Neuronal stem cell (in vitro differentiated cells): ENCODE measurements around the gene TEAD3.

ENCODE experiments used
- DNase-seq: peaks from one replicate; pipeline ENCODE4 v3.0.0-alpha.2; 2013; ENCODE audit warnings: low spot score
- H2AFZ ChIP-seq: one replicate; pipeline ENCODE4 v1.6.1; 2013; ENCODE audit warnings: mild to moderate bottlenecking, low read length, inconsistent platforms
- H2AK5ac ChIP-seq: 2 replicates; pipeline ENCODE4 v1.6.1; 2013; ENCODE audit warnings: low read depth, mild to moderate bottlenecking, inconsistent platforms, low read length, moderate library complexity, mixed read lengths
- H2BK120ac ChIP-seq: 2 replicates; pipeline ENCODE4 v1.6.1; 2013; ENCODE audit warnings: low read depth, mild to moderate bottlenecking, inconsistent platforms, low read length, moderate library complexity, mixed read lengths
- H2BK12ac ChIP-seq: one replicate; pipeline ENCODE4 v1.6.1; 2013; ENCODE audit warnings: low read length, inconsistent platforms
- H2BK15ac ChIP-seq: 2 replicates; pipeline ENCODE4 v1.6.1; 2013; ENCODE audit warnings: mild to moderate bottlenecking, low read length, inconsistent platforms, mixed read lengths
- H2BK5ac ChIP-seq: one replicate; pipeline ENCODE4 v1.6.1; 2013; ENCODE audit warnings: inconsistent platforms, mild to moderate bottlenecking, low read length, moderate library complexity
- H3K14ac ChIP-seq: one replicate; pipeline ENCODE4 v1.6.1; 2013; ENCODE audit warnings: low read length, inconsistent platforms
- H3K18ac ChIP-seq: 2 replicates; pipeline ENCODE4 v1.6.1; 2013; ENCODE audit warnings: low read length, inconsistent platforms
- H3K23ac ChIP-seq: 2 replicates; pipeline ENCODE4 v1.6.1; 2013; ENCODE audit warnings: low read depth, mild to moderate bottlenecking, mixed read lengths, low read length, inconsistent platforms; ENCODE audit not compliant: poor library complexity
- H3K27ac ChIP-seq: replicated peaks from 3 replicates; pipeline ENCODE4 v1.5.1; 2013; ENCODE audit warnings: low read length, inconsistent platforms
- H3K27me3 ChIP-seq, 3 experiments: 2 replicates each; pipeline ENCODE4 v1.6.1; 2013; ENCODE audit warnings: low read length in 3 of 3, mild to moderate bottlenecking in 2 of 3, inconsistent platforms in 1 of 3, low read depth in 1 of 3, mixed read lengths in 1 of 3, moderate library complexity in 1 of 3; ENCODE audit not compliant: control insufficient read depth in 3 of 3, insufficient read depth in 3 of 3
- H3K36me3 ChIP-seq, 2 donors: replicated peaks in 1 of 2; 2 replicates each; pipeline ENCODE4 v1.6.1; 2013; ENCODE audit warnings: low read length in 2 of 2; ENCODE audit not compliant: control insufficient read depth in 2 of 2, insufficient read depth in 2 of 2
- H3K4ac ChIP-seq: 2 replicates; pipeline ENCODE4 v1.6.1; 2013; ENCODE audit warnings: inconsistent platforms, mild to moderate bottlenecking, low read length, moderate library complexity
- H3K4me1 ChIP-seq, 2 donors: 1 replicate in 1 of 2; 2 replicates in 1 of 2; pipeline ENCODE4 v1.6.1; 2013; ENCODE audit warnings: low read length in 2 of 2, low read depth in 1 of 2; ENCODE audit not compliant: control insufficient read depth in 2 of 2, insufficient read depth in 1 of 2
- H3K4me2 ChIP-seq: one replicate; pipeline ENCODE4 v1.6.1; 2013; ENCODE audit warnings: mild to moderate bottlenecking, low read length, inconsistent platforms; ENCODE audit not compliant: insufficient read depth, poor library complexity, severe bottlenecking
- H3K4me3 ChIP-seq, 2 donors: 2 replicates each; pipeline ENCODE4 v1.5.1; 2013; ENCODE audit warnings: low read length in 2 of 2, mild to moderate bottlenecking in 2 of 2, inconsistent platforms in 1 of 2, moderate library complexity in 1 of 2
- H3K79me1 ChIP-seq: one replicate; pipeline ENCODE4 v1.6.1; 2013; ENCODE audit warnings: low read depth, mild to moderate bottlenecking, inconsistent platforms, low read length, moderate library complexity
- H3K9ac ChIP-seq: one replicate; pipeline ENCODE4 v1.6.1; 2013; ENCODE audit warnings: mild to moderate bottlenecking, low read depth, low read length, inconsistent platforms; ENCODE audit not compliant: poor library complexity
- H3K9me3 ChIP-seq, 2 donors: replicated peaks in 1 of 2; 2 replicates each; pipeline versions ENCODE3 to v1.6.1; 2013; ENCODE audit warnings: low read length in 2 of 2, mild to moderate bottlenecking in 2 of 2, inconsistent platforms in 1 of 2, low read depth in 1 of 2, mixed read lengths in 1 of 2, moderate library complexity in 1 of 2; ENCODE audit not compliant: control insufficient read depth in 2 of 2, insufficient read depth in 1 of 2
- H4K8ac ChIP-seq: one replicate; pipeline ENCODE4 v1.6.1; 2013; ENCODE audit warnings: low read depth, mild to moderate bottlenecking, inconsistent platforms, low read length, moderate library complexity
- H4K91ac ChIP-seq: one replicate; pipeline ENCODE4 v1.6.1; 2013; ENCODE audit warnings: low read length, low read depth, mild to moderate bottlenecking, inconsistent platforms; ENCODE audit not compliant: poor library complexity
- WGBS, 2 donors: extraction: QIAGEN DNeasy Blood & Tissue Kit; methylation state at CpG; one replicate each; pipeline ENCODE4 v1.1.7; 2013; ENCODE audit warnings: missing lambda C conversion rate in 2 of 2, mixed read lengths in 1 of 2; ENCODE audit not compliant: insufficient read length in 2 of 2, insufficient replicate concordance in 1 of 2; ENCODE audit errors: extremely low coverage in 2 of 2; 5-methylcytosine and 5-hydroxymethylcytosine counted together

The TEAD3 gene

DNA sequence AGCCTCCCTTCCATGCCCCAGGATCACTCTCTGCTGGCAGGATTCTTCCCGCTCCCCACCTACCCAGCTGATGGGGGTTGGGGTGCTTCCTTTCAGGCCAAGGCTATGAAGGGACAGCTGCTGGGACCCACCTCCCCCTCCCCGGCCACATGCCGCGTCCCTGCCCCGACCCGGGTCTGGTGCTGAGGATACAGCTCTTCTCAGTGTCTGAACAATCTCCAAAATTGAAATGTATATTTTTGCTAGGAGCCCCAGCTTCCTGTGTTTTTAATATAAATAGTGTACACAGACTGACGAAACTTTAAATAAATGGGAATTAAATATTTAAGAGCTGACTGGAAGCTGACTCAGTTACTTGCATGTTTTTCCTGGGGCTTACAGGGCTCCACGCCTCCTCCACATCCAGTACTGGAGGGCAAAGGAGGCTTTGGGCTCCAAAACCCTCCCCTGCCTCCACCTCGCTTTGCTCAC, 69.0 kb downstream of the TEAD3 start:
- peaks cover 0 to 9% of the 10 kb centered on the region in 2 donors for H3K4me1 ChIP-seq
- H2BK12ac ChIP-seq: no peak overlapping the region

DNA sequence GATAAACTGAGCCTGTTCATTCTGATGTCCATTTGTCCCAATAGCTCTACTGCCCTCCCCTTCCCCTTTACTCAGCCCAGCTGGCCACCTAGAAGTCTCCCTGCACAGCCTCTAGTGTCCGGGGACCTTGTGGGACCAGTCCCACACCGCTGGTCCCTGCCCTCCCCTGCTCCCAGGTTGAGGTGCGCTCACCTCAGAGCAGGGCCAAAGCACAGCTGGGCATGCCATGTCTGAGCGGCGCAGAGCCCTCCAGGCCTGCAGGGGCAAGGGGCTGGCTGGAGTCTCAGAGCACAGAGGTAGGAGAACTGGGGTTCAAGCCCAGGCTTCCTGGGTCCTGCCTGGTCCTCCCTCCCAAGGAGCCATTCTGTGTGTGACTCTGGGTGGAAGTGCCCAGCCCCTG, 69.4 kb downstream of the TEAD3 start:
- H2AFZ ChIP-seq: no peak overlapping the region

More for the DNA sequence above, 69.0 kb downstream of the TEAD3 start:
- no peak overlapping the region for H4K91ac ChIP-seq
- H3K36me3 ChIP-seq: peaks cover 7 to 24% of the 10 kb centered on the region in 2 donors
- H2BK15ac ChIP-seq: peak overlapping the region; percentile 20
- WGBS, 2 donors: no CpG with 5 or more reads among the region's 9 CpGs
- no peak overlapping the region for H2AK5ac ChIP-seq
- H3K27ac ChIP-seq: no peak overlapping the region
- peak overlapping the region; percentile 32 for H3K23ac ChIP-seq
- no peak overlapping the region for H4K8ac ChIP-seq
- no peaks in the 10 kb centered on the region for H3K79me1 ChIP-seq
- H2BK5ac ChIP-seq: no peak overlapping the region
- no peak overlapping the region for H3K4me3 ChIP-seq
- no peak overlapping the region for H3K14ac ChIP-seq
- H3K9me3 ChIP-seq: peaks cover 11 to 17% of the 10 kb centered on the region in 2 donors
- H3K4ac ChIP-seq: no peak overlapping the region
- H3K4me2 ChIP-seq: no peak overlapping the region
- H2BK120ac ChIP-seq: no peak overlapping the region
- no peak overlapping the region for H2AFZ ChIP-seq
- DNase-seq: no peak
- H3K27me3 ChIP-seq: no peaks in the 10 kb centered on the region
- H3K18ac ChIP-seq: no peak overlapping the region
- no peak overlapping the region for H3K9ac ChIP-seq

DNA sequence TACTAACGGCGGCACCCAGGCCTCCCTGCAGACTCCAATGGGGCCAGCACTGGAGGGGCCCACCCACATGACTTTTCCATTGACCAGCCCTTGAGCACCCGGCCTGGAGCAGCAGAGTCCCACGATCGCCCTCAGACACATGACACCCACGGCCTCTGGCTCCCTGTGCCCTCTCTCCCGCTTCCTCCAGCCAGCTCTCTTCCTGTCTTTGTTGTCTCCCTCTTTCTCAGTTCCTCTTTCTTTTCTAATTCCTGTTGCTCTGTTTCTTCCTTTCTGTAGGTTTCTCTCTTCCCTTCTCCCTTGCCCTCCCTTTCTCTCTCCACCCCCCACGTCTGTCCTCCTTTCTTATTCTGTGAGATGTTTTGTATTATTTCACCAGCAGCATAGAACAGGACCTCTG, 70.8 kb downstream of the TEAD3 start:
- Histone ChIP-seq H3K79me1 (no peaks in the 10 kb centered on the region), H3K23ac (peak overlapping the region; percentile 23), H3K9me3 (peaks cover 11 to 17% of the 10 kb centered on the region in 2 donors), H4K8ac (no peak overlapping the region), H4K91ac (no peak overlapping the region), H2BK15ac (no peak overlapping the region), H2BK12ac (no peak overlapping the region), H2AK5ac (no peak overlapping the region), H3K36me3 (peaks cover 14 to 35% of the 10 kb centered on the region in 2 donors), H2BK5ac (peak overlapping the region; percentile 68), H3K4me3 (no peak overlapping the region), H3K14ac (no peak overlapping the region), H3K4me2 (no peak overlapping the region), H3K9ac (no peak overlapping the region), H3K27me3 (no peaks in the 10 kb centered on the region), H3K27ac (no peak overlapping the region), H2BK120ac (no peak overlapping the region), H3K4ac (no peak overlapping the region), H3K18ac (peak overlapping the region; percentile 8), H2AFZ (no peak overlapping the region), H3K4me1 (peaks cover 0 to 9% of the 10 kb centered on the region in 2 donors)
- whole genome bisulfite sequencing, 2 donors: no CpG with 5 or more reads among the region's 8 CpGs
- no peak for DNase-seq

More for the DNA sequence above, 69.4 kb downstream of the TEAD3 start:
- Histone ChIP-seq H3K4me1 (peaks cover 0 to 9% of the 10 kb centered on the region in 2 donors), H4K91ac (no peak overlapping the region), H3K27me3 (no peaks in the 10 kb centered on the region), H3K23ac (peak overlapping the region; percentile 16), H3K9me3 (peaks cover 11 to 17% of the 10 kb centered on the region in 2 donors), H4K8ac (no peak overlapping the region), H2BK5ac (no peak overlapping the region), H3K36me3 (peaks cover 8 to 26% of the 10 kb centered on the region in 2 donors), H3K4me3 (no peak overlapping the region), H3K14ac (no peak overlapping the region), H2AK5ac (no peak overlapping the region), H3K4ac (no peak overlapping the region), H2BK12ac (no peak overlapping the region), H3K4me2 (no peak overlapping the region), H3K9ac (no peak overlapping the region), H2BK15ac (no peak overlapping the region), H2BK120ac (no peak overlapping the region), H3K18ac (no peak overlapping the region), H3K79me1 (no peaks in the 10 kb centered on the region), H3K27ac (no peak overlapping the region)
- no CpG with 5 or more reads among the region's 5 CpGs for whole genome bisulfite sequencing, 2 donors
- no peak for DNase-seq

DNA sequence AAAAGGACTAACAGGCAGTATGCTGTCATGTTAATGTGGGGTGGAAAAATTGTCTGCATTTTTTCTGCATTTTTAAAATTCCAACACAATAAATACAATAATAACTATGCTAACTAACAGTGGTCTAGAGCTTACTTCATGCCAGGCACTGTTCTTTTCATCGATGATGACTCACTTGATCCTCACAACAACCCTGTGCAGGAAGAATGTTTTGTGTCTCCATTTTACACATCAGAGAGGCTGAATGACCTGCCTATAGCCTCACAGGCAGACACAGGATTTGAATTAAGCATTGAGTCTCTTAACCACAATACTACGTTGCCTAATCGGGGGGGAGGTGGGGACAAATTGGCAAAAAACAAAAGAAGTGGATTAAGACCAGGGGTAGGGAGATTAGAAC, 71.6 kb downstream of the TEAD3 start:
- H3K79me1 ChIP-seq: no peaks in the 10 kb centered on the region
- WGBS, 2 donors: no CpG with 5 or more reads among the region's 3 CpGs
- no peak overlapping the region for H2AK5ac ChIP-seq
- no peak overlapping the region for H3K4me2 ChIP-seq
- H3K9me3 ChIP-seq: peaks cover 11 to 16% of the 10 kb centered on the region in 2 donors
- no peak overlapping the region for H3K27ac ChIP-seq
- H2BK120ac ChIP-seq: no peak overlapping the region
- H2BK15ac ChIP-seq: no peak overlapping the region
- no peak overlapping the region for H3K23ac ChIP-seq
- no peak overlapping the region for H2BK5ac ChIP-seq
- no peak for DNase-seq
- H3K4me3 ChIP-seq: no peak overlapping the region
- no peak overlapping the region for H2BK12ac ChIP-seq
- H4K91ac ChIP-seq: no peak overlapping the region
- no peak overlapping the region for H4K8ac ChIP-seq
- no peak overlapping the region for H3K4ac ChIP-seq
- H3K18ac ChIP-seq: no peak overlapping the region
- no peak overlapping the region for H3K9ac ChIP-seq
- no peak overlapping the region for H2AFZ ChIP-seq
- H3K27me3 ChIP-seq: no peaks in the 10 kb centered on the region
- no peak overlapping the region for H3K14ac ChIP-seq
- peaks cover 0 to 9% of the 10 kb centered on the region in 2 donors for H3K4me1 ChIP-seq
- H3K36me3 ChIP-seq: peaks cover 14 to 36% of the 10 kb centered on the region in 2 donors
